Measurements from ENCODE around the gene RELL1.

DNA sequence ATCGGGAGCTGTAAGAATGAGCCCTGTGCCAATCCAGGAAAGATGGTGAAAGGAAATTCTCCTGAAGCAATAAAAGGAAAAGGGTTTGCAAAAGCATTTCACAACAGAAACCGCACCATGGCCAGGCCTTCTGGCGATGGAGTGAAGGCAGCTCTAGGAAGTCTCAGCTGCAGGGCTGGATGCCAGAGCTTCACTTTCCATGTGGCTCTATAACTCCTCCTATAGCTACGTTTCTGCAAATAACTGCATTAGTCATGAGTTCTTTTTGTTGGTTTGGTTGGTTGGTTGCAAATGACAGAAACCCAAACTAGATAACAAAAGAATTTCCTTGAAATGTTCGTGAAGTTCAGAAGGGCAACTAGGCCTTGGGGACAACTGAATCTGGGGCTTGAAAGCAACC lies 84.6 kb downstream of the RELL1 start:
- TF ChIP-seq POLR2A (IDR thresholded peaks at IDR 0.05; ENCODE audit: low read depth, low read length): no peak
- TF ChIP-seq POLR2AphosphoS5 (IDR thresholded peaks at IDR 0.05; ENCODE audit: low read depth, low read length): no peak
